NCI-H1436 treated with DMSO at 0.1 percent for 48 hours (cell line): ENCODE results near the gene CERS6.

ENCODE experiments used
- DNase-seq: peaks from one replicate; lab custom pipeline; 2025; lab: John Stamatoyannopoulos, UW

CERS6 gene

DNA sequence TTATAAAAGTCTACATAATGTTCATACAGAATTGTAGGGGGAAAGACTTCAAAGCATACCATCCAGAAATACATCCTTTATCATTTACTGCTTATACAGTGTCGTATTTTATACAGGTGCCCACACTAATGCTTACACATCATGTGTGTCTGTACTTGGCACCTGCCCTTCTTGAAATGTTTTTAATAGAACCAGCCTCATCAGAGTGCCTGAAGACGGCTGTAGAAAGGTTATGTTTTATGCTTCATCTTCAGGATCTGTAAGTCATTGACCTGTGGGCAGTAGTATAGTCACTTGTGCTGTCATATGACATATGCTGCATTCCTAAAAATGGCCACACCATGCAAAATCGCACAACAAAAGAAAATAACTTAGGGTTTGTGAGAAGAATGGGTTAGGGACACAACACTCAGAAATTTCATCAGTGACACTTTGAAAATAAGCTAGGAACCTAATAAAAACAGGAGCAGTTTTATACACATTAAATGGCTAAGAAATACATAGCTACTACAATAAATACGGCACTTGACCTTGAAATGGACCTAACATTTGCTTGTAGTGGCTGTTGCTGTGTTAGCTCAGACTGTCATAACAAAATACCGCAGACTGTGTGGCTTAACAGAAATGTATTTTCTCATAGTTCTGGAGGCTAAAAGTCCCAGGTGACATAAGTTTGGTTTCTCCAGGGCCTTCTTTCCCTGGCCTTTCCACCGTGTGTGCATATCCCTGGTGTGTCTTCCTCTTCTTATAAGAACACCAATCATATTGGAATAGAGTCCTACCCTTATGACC, 112.6 kb downstream of the CERS6 start:
- DNase-seq = no peak

DNA sequence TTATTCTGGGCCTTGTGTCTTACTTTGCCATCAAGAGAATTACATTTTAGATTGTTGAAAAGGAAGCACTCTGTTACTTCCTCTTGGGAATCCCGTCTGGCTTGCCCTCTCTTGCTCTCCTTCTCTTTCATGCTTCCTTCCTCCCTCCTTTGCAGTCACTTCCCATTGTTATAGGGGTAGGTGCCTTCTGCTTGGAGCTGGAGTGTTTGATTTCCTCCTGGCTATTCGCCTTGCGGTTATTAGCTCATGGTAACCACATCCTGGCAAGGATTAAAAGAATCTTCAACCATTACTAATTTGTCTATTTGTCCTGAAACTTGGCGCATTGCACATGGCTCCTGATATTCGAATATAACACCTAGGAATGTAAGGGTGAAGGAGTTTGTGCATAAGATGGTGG, 115.0 kb downstream of the CERS6 start:
- no peak for DNase-seq

DNA sequence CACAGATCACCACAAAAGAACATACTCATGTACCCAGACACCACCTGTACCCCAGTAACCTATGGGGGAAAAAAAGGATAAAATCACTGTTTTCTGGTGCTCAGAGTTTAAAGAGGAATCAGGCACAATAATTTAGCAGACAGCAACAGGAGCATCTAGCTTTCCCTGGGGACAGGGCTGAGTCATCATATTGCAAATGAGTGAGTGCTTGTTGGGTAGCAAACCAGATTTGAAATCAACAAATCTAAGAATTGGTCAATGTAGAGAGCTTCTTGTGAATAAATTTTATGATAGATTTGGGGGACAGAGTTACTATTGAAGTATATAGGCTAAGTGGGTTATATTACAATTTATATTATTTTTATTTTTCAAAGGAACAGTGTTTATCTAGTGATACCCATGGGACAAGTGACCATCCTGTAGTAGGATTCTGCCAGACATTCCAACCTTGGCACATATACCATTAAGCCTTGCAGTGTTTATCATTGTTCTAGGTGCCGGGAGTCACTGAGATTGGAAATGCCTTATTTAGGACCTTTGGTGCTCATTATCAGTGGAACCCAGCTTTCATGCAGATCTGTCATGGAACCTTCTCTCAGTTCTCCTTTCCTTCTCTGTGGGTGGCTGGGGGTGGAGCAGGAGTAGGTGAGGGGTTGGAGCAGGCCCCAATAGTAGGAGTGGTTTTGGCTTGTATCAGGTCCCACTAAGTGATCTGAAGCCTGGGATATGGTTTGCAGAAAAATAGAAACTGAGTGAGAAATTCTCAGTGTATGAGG, 117.2 kb downstream of the CERS6 start:
- no peak for DNase-seq

DNA sequence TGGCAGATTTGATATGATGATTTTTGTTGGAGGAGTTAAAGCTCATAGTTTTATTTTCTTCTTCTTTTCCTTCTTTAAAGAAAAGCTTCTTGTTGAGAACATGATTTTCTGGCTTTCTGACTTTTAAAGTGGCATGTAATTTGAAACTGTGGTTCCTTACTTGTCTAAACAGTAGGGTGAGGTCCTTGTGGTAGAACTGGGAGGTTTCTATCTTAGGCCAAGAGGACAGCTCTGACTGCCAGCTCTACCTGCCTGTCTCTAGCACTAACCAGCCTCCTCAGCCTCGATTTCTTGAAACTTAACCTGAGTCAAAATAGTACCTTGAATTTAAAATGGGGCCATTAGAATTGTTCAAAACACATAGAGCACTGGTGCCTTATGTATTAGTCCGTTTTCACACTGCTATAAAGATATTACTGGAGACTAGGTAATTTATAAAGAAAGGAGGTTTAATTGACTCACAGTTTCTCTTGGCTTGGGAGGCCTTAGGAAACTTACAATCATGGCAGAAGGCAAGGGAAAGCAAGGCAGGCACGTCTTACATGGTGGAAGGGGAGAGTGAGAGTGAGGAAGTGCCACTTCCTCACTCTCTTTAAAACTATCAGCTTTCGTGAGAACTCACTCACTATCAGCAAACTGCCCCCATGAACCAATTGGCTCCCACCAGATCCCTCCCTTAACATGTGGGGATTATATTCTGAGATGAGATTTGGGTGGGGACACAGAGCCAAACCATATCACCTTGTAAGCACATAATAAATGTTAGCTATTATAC, 119.0 kb downstream of the CERS6 start:
- no peak for DNase-seq

DNA sequence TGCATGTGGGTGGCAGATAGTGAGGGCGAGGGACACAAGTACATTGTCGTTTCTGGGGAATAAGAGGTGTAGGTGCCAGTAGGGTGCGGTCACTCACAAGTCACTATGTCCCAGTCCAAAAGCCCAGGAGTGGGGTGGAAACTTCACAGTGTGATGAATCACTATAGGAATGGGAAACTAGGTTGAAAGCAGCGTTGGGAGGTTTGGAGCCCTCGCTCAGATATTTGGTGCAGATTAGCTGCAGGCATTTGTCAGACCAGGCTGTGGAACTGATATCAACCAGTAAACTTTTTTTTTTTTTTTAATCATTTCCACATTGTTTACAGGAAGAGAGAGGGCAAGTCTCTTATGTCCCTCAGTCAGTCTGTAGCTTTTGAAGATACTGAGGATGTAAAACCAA, 121.8 kb downstream of the CERS6 start:
- DNase-seq = no peak

DNA sequence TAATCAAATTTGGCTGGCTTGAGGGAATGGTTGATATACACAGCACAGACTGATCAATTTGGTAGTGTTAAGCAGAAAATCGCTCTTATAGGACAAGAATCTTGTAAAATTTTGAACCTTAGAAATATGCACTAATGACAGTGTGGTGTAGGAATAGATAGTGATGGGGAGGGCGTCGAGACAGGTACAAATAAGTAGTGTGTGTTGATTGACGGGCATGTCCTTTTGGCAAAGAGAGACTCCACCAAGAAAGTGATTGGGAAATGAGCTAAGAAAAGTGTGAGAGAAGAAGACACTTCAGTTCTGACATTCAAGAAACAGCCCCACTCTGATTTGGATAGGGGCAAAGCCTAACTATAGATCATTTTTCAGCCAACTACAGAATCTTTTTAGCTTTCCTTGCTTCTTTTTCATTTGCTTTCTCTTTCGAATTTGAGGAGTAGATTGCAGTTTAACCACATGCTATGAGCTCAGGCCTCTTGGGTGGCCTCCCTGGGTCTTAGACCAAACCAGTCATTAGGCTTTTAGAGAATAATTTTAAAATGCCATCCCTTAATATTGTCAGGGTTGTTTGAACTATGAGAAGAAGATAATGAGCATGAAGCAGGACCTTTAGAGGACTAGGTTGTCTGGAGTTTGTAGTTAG, 127.1 kb downstream of the CERS6 start:
- no peak for DNase-seq

DNA sequence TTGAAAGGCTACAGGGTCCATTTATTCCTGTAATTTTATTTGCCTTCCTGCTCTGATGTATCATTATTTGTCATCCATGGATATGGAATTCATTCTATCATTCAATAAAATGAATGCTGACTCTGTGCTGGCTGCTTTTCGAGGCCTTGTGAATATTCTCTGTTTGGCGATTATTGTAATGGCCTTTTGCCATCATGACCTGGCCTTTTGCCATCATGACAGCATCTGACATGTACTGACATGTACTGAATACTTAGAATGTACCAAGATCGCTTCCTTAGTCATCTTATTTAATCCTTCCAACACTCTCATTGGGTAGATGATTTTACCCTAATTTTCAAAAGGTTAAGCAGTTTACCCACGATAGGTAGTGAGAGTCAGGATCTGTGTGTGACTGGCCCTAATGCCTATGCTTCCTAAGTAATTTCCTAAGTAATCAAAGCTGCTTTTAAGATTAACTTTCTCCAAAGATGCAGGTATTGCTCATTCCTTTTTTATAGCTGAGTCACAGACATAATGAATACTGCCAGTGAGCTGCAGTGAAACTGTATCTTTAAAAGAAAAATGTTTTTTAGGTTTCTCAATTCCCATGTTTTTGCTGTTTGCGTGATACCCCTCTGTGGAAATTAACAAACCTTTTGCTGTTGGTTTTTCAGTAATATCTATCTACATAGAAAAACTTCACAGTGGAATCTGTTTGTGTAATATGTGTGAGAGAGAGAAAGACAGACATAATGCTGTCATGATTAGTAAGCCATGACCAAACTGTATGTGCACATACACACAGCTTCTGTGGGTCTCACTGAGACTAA, 127.8 kb downstream of the CERS6 start:
- DNase-seq = no peak

DNA sequence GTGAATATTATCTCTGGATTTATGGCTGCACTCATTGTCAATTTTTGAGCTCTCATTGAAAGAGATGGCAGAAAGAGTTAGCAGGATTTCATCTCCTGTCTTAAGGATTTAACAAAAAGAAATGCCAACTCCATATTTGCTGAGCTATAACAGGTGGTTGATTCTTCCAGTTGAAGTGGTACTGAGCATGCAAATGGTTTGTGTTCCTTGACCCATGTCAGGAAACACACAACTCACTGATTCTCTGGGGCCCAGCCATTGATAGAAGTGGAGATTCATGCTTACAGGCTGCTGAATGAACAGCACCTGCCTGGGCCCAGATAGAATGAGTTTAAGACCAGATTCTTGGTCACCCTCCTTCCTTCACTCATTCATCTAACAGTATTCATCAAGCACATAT, 128.8 kb downstream of the CERS6 start:
- DNase-seq = no peak

DNA sequence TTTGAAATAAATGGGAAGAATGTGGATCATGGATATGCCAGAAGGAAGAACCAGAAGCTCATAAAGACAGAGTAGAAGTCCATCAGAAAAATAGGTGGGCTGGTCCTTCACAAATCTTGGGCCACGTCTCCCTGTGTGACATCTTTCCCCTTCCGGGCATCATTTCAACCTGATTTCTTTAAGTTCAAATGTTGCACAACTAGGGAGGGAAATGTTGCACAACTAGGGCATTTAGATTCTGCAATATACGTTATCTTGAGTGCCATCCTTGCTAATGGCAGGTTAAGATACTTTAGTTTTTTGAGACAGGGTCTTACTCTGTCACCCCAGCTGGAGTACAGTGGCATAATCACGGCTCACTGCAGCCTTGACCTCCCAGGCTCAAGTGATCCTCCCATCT, 129.6 kb downstream of the CERS6 start:
- no peak for DNase-seq

DNA sequence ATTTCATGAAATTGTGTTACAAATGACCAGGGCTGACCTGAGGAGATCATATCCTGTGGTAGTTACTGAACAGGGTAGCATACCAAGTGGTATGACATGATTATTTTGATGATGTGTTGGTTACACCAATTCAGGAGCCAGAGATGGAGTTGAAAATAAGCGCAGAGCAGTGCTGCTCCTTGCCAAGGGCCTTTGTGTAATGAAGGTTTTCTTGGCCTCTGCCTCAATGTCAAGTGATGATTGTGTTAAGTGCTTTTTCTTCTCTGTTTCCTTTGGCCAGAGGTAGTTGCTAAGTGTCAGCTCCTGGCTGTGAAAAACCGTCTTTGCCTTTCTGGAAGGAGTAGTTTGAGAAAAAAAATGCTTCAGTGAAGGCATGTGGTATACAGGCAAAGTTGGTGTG, 131.2 kb downstream of the CERS6 start:
- DNase-seq = no peak

DNA sequence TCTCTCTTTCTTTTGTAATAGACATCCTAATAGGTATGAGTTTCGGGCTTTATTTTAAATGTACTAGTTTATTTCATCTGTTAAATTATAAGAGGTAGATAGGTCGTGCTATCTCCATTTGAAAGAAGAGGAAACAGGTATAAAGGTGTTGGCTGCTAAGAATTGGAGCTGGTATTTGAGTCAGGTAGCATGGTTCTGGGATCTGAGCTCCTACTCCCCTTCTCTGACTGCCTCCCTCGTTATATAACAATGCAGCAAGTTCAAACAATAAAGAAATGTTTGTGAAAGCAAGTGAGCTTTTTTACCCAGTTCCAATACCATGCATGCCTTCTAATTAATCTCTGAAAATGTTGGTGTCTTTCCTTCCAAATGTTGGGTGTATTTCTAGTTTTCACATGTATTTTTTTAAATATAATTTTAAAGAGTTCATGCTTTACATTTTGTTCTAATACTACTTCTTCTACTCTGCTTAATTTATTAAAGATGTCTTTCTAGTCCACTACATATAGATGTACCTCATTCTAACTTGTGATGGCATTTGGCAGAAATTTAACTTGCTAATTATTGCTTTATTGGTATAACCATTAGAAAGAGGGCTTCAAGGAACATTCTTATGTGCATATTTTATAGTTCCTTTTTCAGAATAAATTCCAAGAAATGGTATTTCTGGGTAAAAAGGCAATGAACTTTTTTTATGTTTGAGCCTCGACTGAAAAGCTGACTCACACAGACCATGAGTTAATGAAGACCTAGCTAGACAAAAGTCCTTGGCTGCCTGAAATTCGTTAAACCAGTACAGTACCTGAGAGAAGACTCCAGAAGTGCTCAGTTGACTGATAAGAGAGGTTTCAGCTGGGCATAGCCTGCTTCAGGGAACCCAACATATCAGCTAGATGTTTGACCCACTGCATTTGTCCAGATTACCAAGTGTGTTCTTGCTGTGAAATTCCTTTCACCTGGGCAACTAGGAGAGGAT, 133.5 kb downstream of the CERS6 start:
- no peak for DNase-seq

DNA sequence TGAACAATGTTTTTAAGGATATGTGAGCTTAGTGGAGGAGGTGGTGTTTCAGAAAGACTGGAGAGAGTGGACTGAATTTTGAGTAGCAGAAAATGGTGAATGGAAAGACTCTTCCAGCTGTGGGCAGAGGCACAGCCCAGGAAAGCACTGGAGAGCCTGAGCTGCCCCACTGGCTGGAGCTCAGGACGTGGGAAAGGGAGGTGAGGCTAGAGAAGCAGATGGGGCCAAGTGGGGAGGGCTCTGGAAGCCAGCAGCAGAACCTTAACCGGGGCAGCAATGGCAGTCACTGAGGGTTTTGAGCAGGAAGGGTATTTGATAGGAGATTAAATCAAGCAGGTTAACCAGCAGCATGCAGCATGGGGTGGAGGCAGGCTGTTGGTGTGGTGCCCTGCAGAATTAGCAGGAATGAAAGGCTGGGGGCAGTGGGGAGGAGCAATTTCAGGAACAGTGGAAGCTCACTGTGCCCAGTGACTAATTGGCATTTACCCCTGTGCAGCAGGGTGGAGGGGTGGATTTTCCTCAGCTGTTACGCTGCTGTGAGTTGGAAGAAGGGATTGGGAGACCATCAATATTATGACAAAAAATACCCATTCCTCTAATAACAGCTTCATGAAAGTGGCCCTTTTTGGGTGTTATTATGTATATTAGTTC, 136.2 kb downstream of the CERS6 start:
- no peak for DNase-seq

DNA sequence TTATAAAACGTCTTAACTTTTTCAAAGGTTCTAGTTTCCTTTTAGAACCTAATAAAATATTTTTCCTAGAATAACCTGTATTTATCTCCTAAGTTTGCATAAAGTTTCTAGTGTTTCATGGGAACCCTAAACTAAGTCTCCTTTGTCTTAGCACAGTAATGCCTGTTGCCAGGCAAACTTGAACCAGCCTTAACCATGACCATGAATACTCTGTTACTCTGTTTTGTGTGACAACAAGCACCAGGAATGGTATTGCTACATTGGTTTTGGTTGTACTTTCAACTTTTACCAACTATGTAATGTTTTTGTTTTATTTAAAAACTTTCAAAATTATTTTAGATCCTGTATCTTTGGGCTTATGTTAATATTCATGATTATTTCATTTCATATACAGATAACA, 137.6 kb downstream of the CERS6 start:
- DNase-seq = no peak

DNA sequence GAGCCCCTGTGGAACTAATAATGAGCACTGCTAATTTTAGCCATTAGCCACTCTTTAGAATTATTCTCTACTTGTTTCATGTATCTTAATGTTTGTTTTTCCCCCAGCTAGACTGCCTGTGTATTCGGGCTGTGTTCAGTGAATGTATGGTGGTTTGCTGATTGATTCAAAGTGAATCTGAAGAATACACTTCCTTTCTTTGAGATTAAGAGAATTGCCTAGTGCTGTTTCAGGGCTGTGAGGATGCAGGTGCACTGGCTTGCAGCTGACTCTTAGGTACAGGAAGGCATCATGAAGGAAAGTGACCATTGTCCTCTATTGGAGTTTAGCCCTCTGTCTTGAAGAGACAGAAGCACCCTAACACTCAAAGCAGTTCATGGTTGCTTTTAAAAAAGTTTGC, 138.7 kb downstream of the CERS6 start:
- DNase-seq = no peak

DNA sequence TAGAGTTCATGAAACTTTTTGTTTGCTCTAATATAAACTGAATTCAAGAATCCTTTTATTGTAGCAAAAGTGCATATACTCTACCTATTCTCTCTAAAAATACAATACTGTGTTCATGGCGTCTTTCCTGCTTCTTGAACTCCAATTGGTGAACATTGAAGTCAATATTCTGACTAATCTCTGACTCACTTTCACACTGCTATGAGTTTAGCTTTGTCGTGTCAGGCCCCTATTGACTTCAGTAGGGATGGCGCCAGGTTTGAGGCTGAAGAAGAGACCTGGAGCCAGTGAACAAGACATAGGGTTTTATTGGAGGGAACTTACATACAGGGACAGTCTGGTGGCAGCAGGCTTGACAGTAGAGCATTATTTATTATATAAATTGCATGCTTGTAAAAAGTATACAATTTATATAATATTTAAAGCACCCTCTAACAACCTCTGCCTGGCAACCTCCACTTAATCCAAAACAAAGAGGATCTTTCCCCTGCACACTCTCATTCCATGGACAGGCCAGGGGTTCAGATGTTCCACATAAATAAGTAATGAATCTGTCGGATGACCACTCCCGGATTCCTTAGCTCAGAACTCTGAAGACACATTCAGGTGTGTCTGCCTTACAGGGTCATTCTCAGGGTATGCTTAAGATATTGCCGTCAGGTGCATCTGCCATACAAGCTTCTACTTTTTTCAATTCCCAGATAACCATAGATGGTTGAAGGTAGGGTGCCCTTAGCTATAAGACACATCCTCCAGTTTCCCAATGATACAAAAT, 141.0 kb downstream of the CERS6 start:
- no peak for DNase-seq

DNA sequence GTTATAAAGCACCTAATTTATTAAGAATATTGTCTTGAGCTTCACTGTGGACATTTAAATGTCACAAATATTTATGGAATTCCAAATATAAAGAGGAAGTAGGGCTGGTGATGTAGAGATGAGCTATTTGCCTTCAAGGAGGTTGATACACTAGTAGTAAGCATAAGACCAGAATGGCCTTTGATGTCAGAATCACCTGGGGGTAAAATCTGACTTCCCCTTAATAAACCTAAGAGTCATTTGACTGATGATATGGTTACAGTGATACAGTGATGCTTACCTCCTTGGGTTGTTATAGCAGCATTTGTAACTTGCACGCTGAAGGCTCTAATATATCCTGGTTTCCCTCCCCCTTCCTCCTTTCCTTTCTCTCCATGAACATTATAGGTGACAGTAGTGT, 143.7 kb downstream of the CERS6 start:
- no peak for DNase-seq

DNA sequence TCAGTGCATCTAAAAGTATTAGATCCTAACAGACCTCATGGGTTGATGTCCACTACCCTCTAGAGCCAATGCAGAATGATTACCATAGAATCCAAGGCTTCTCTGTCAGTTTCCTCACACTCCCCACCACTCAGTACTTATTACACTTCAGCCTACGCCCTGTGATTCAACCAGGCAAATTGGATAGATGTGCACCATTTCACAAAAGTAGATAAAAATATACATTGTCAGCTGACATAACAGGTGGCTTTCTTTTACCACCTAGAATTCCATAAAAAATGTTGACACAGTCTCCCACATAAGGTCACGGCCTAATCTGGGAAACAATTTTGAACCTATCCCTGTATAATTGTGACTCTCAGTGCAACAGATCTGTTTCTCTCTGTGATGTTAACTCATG, 144.9 kb downstream of the CERS6 start:
- DNase-seq = no peak

DNA sequence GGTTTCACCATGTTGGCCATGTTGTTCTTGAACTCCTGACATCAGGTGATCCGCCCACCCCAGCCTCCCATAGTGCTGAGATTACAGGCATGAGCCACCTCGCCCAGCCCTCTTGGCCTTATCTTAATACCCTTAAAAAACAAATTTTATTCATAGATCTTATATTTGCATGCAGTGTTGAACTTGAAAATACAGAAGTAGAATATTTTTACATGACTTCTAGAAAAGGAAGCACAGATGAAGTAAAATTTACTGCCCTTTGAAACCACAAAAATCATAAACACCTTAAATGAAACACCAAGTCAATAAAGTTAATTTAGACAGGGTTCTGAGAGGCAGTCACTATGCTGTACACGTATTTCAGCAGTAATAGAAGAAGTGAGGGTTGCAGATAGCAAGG, 145.7 kb downstream of the CERS6 start:
- no peak for DNase-seq

DNA sequence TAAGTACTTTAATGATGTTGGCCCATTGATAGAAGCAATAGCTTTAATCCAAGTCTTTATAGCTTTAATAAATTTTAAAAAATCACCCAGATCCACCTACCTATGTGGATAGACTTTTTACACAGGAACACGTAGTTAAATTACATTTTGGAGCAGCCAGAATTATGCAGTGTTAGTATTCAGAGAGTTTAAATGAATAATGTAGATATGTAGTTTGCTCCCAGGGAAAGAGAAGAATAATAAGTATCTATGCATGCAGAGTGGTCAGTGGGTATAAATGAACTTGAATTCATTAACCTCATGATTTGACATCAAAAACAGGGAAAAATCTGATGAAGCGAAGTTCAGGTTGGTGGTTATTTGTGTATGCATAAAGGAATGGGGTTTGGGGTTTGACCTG, 146.3 kb downstream of the CERS6 start:
- DNase-seq = no peak
